H1 (cell line): ENCODE results near the gene FHIT. TPM values are rescaled to one million over a fixed set of nuclear protein-coding genes. Genes with fewer than 3 reads are reported as not detected.

Experiments
- CTCF ChIA-PET: fragments of 300-600 bp; sonication (Branson Sonifier 250); formaldehyde crosslinking; loops from one replicate; lab custom pipeline; 2021; ENCODE audit not compliant: partially characterized antibody; lab: Charles Lee
- POLR2A ChIA-PET: fragments of 300-600 bp; sonication (Branson Sonifier 250); formaldehyde crosslinking; loops from one replicate; lab custom pipeline; 2021; ENCODE audit warnings: inconsistent platforms; ENCODE audit not compliant: partially characterized antibody; lab: Charles Lee
- DNase-seq, 2 experiments: peaks; one replicate each; pipeline versions ENCODE4 v3.0.0 to v3.0.0-alpha.2; 2010 to 2022; ENCODE audit warnings: low spot score in 2 of 2, low read depth in 1 of 2, mixed read lengths in 1 of 2
- FAIRE-seq: peaks from 2 replicates; lab custom pipeline; 2011; peaks lifted over from hg19 to GRCh38; lab: Jason Lieb, UNC
- H2AFZ ChIP-seq: 2 replicates; pipeline ENCODE4 v1.8.1; 2012; ENCODE audit warnings: low read length, inconsistent platforms
- H2AK5ac ChIP-seq: 2 replicates; pipeline ENCODE4 v1.6.1; 2013; ENCODE audit warnings: low read depth, low read length
- H2BK120ac ChIP-seq: replicated peaks from 2 replicates; pipeline ENCODE3; 2013; ENCODE audit warnings: low read depth, low read length, inconsistent platforms
- H2BK12ac ChIP-seq: 2 replicates; pipeline ENCODE4 v1.6.1; 2013; ENCODE audit warnings: low read depth, low read length
- H2BK15ac ChIP-seq: 2 replicates; pipeline ENCODE4 v1.6.1; 2013; ENCODE audit warnings: low read length
- H2BK20ac ChIP-seq: 2 replicates; pipeline ENCODE4 v1.6.1; 2013; ENCODE audit warnings: low read length
- H2BK5ac ChIP-seq: 2 replicates; pipeline ENCODE4 v1.6.1; 2013; ENCODE audit warnings: low read depth, low read length
- H3K14ac ChIP-seq: 2 replicates; pipeline ENCODE4 v1.6.1; 2013; ENCODE audit warnings: inconsistent platforms; ENCODE audit not compliant: insufficient read length
- H3K18ac ChIP-seq: 2 replicates; pipeline ENCODE4 v1.6.1; 2013; ENCODE audit warnings: low read length; ENCODE audit errors: extremely low read depth
- H3K23ac ChIP-seq: 2 replicates; pipeline ENCODE4 v1.6.1; 2013; ENCODE audit warnings: inconsistent platforms; ENCODE audit not compliant: insufficient read length
- H3K23me2 ChIP-seq: 2 replicates; pipeline ENCODE4 v1.6.1; 2013; ENCODE audit warnings: low read depth, low read length
- H3K27ac ChIP-seq: 2 replicates; pipeline ENCODE4 v1.6.1; 2011; ENCODE audit warnings: low read depth, low read length, inconsistent platforms
- H3K27me3 ChIP-seq, 4 experiments: replicated peaks in 1 of 4; 1 replicate in 1 of 4; 2 replicates in 3 of 4; pipeline versions ENCODE4 v1.6.1 to v1.8.1; 2011 to 2013; ENCODE audit warnings: low read length in 3 of 4, mild to moderate bottlenecking in 3 of 4, inconsistent platforms in 2 of 4, mixed read lengths in 2 of 4, moderate library complexity in 1 of 4; ENCODE audit not compliant: control insufficient read depth in 3 of 4, insufficient read depth in 3 of 4; ENCODE audit errors: extremely low read depth in 1 of 4
- H3K36me3 ChIP-seq, 4 experiments: 2 replicates each; pipeline versions ENCODE4 v1.6.1 to v1.8.1; 2011 to 2013; ENCODE audit warnings: mild to moderate bottlenecking in 4 of 4, low read length in 3 of 4, moderate library complexity in 2 of 4, control low read depth in 1 of 4, inconsistent platforms in 1 of 4; ENCODE audit not compliant: insufficient read depth in 4 of 4, control insufficient read depth in 2 of 4
- H3K4ac ChIP-seq: replicated peaks from 2 replicates; pipeline ENCODE3; 2013; ENCODE audit warnings: low read length, low read depth, mixed read lengths, inconsistent platforms; ENCODE audit not compliant: insufficient read length
- H3K4me1 ChIP-seq, 4 experiments: replicated peaks in 1 of 4; 1 replicate in 1 of 4; 2 replicates in 3 of 4; pipeline versions ENCODE4 v1.6.1 to v1.8.1; 2011 to 2013; ENCODE audit warnings: low read length in 3 of 4, inconsistent platforms in 2 of 4, mixed read lengths in 1 of 4; ENCODE audit not compliant: insufficient read depth in 4 of 4, control insufficient read depth in 3 of 4
- H3K4me2 ChIP-seq, 2 experiments: 2 replicates each; pipeline versions ENCODE4 v1.6.1 to v1.8.1; 2011 to 2013; ENCODE audit warnings: low read depth in 2 of 2, low read length in 2 of 2, control low read depth in 1 of 2, inconsistent platforms in 1 of 2, mild to moderate bottlenecking in 1 of 2; ENCODE audit not compliant: insufficient read depth in 1 of 2
- H3K4me3 ChIP-seq, 4 experiments: fragments of 200-600, 300-600 bp in 1 of 4; sonication (generic), shearing (Covaris generic), sonication (Bioruptor Twin) in 1 of 4; 2 replicates each; pipeline versions ENCODE4 v1.5.1 to v1.8.1; 2011 to 2016; ENCODE audit warnings: low read length in 4 of 4, low read depth in 3 of 4, control low read depth in 2 of 4, inconsistent platforms in 2 of 4, mild to moderate bottlenecking in 2 of 4, mixed read lengths in 1 of 4, moderate library complexity in 1 of 4; ENCODE audit not compliant: insufficient read depth in 2 of 4; ENCODE audit errors: extremely low read depth in 1 of 4
- H3K56ac ChIP-seq: replicated peaks from 2 replicates; pipeline ENCODE3; 2013; ENCODE audit warnings: low read depth, mild to moderate bottlenecking, mixed read lengths, low read length, inconsistent platforms; ENCODE audit not compliant: insufficient read length
- H3K79me1 ChIP-seq: 2 replicates; pipeline ENCODE4 v1.6.1; 2013; ENCODE audit warnings: low read depth, low read length, control low read depth
- H3K79me2 ChIP-seq, 2 experiments: 2 replicates each; pipeline versions ENCODE4 v1.6.1 to v1.8.1; 2012 to 2013; ENCODE audit warnings: low read length in 2 of 2, mild to moderate bottlenecking in 2 of 2, inconsistent platforms in 1 of 2; ENCODE audit not compliant: insufficient read depth in 2 of 2, control insufficient read depth in 1 of 2
- H3K9ac ChIP-seq, 4 experiments: replicated peaks in 1 of 4; 1 replicate in 1 of 4; 2 replicates in 3 of 4; pipeline versions ENCODE4 v1.6.1 to v1.8.1; 2011 to 2013; ENCODE audit warnings: low read depth in 3 of 4, low read length in 3 of 4, control low read depth in 2 of 4, mild to moderate bottlenecking in 2 of 4, moderate library complexity in 2 of 4, inconsistent platforms in 1 of 4; ENCODE audit errors: extremely low read depth in 1 of 4
- H3K9me3 ChIP-seq, 2 experiments: 2 replicates each; pipeline versions ENCODE4 v1.6.1 to v1.8.1; 2012 to 2013; ENCODE audit warnings: mild to moderate bottlenecking in 2 of 2, moderate library complexity in 2 of 2, control low read depth in 1 of 2, inconsistent platforms in 1 of 2, low read depth in 1 of 2, low read length in 1 of 2, mixed read lengths in 1 of 2; ENCODE audit not compliant: insufficient read depth in 2 of 2
- H4K20me1 ChIP-seq, 2 experiments: replicated peaks in 1 of 2; 2 replicates each; pipeline versions ENCODE3 to v1.8.1; 2011 to 2013; ENCODE audit warnings: inconsistent platforms in 2 of 2, low read length in 2 of 2, mild to moderate bottlenecking in 1 of 2; ENCODE audit not compliant: insufficient read depth in 2 of 2, control insufficient read depth in 1 of 2
- H4K5ac ChIP-seq: 2 replicates; pipeline ENCODE4 v1.6.1; 2013; ENCODE audit warnings: low read length, low read depth, mixed read lengths, inconsistent platforms; ENCODE audit not compliant: insufficient read length
- H4K8ac ChIP-seq: 2 replicates; pipeline ENCODE4 v1.8.0; 2013; ENCODE audit warnings: mild to moderate bottlenecking, moderate library complexity, low read length, inconsistent platforms; ENCODE audit not compliant: insufficient read depth; ENCODE audit errors: extremely low read depth
- H4K91ac ChIP-seq: replicated peaks from 2 replicates; pipeline ENCODE3; 2013; ENCODE audit warnings: low read length, mixed read lengths, inconsistent platforms; ENCODE audit not compliant: insufficient read length
- ATF2 ChIP-seq: IDR thresholded peaks from 2 replicates; pipeline ENCODE4 v1.6.1; 2012; ENCODE audit warnings: low read length, inconsistent platforms
- ATF3 ChIP-seq: IDR thresholded peaks from 2 replicates; pipeline ENCODE4 v1.6.1; 2011; ENCODE audit warnings: low read depth, mild to moderate bottlenecking, low read length; ENCODE audit not compliant: insufficient read depth
- BACH1 ChIP-seq: IDR thresholded peaks from 2 replicates; pipeline ENCODE4 v1.6.1; 2012; ENCODE audit warnings: low read length, improper control_type of control experiment
- BCL11A ChIP-seq, 2 experiments: IDR thresholded peaks; one replicate each; pipeline ENCODE4 v1.6.1; 2011; ENCODE audit warnings: low read depth in 2 of 2, low read length in 2 of 2, mild to moderate bottlenecking in 2 of 2
- CTBP2 ChIP-seq: IDR thresholded peaks from 2 replicates; pipeline ENCODE4 v1.7.0; 2011; ENCODE audit warnings: borderline replicate concordance, mild to moderate bottlenecking, moderate library complexity, mixed read lengths, low read length; ENCODE audit not compliant: insufficient read depth, insufficient read length
- GTF2F1 ChIP-seq: IDR thresholded peaks from 2 replicates; pipeline ENCODE4 v1.6.1; 2012; ENCODE audit warnings: low read depth, low read length, improper control_type of control experiment, borderline replicate concordance
- SRF ChIP-seq: IDR thresholded peaks from 2 replicates; pipeline ENCODE4 v1.6.1; 2011; ENCODE audit warnings: mild to moderate bottlenecking, low read depth, low read length, moderate library complexity
- TEAD4 ChIP-seq: IDR thresholded peaks from 2 replicates; pipeline ENCODE4 v1.6.1; 2012; ENCODE audit warnings: low read depth, low read length, inconsistent platforms, mixed read lengths
- WGBS, 2 experiments: shearing (Covaris generic) in 1 of 2; methylation state at CpG; one replicate each; pipeline versions ENCODE4 v1.1.6 to v1.1.7; 2013 to 2015; ENCODE audit warnings: low lambda C conversion rate in 2 of 2, mixed read lengths in 2 of 2, inconsistent platforms in 1 of 2, low coverage in 1 of 2, missing lambda C conversion rate in 1 of 2; ENCODE audit not compliant: insufficient replicate concordance in 2 of 2, insufficient coverage in 1 of 2, insufficient read length in 1 of 2; ENCODE audit errors: extremely low coverage in 1 of 2, missing lambda C conversion rate in 1 of 2; 5-methylcytosine and 5-hydroxymethylcytosine counted together
- polyA plus RNA-seq, 7 experiments: library from polyadenylated mRNA; depleted of rRNA in 3 of 7; stranded (reverse) in 5 of 7; unstranded in 2 of 7; fragments of >200 nt in 5 of 7; fragments of 200-250 nt in 2 of 7; gene quantifications; 1 replicate in 5 of 7; 2 replicates in 1 of 7; 4 replicates in 1 of 7; pipeline versions ENCODE4 v1.2.1 to v1.2.3, GENCODE V29; 2011 to 2013; ENCODE audit warnings: missing spikeins in 2 of 7, mixed read lengths in 2 of 7
- total RNA-seq: library from RNA; stranded (reverse); fragmentation: NEBNext Ultra II Directional; extraction: Animal tissue kit (Norgen Biotek cat#: 25700); gene quantifications from 2 replicates; pipeline ENCODE4 v1.2.1, GENCODE V29; 2021
- TF ChIP-seq, protein P1 (sequence below): IDR thresholded peaks from 2 replicates; pipeline ENCODE4 v1.6.1; 2012; ENCODE audit warnings: inconsistent platforms

The FHIT gene
- total and polyA plus RNA-seq, 2 of the 8 experiments (the other 6 are each of a cell fraction or from before 2014, with no cell fraction given) = 1.2 to 3.2 TPM

- no peak overlapping the region for H2BK120ac ChIP-seq
- no peak overlapping the region for H3K14ac ChIP-seq
- H3K9me3 ChIP-seq = no peaks in the 10 kb centered on the region
- H3K23me2 ChIP-seq = no peaks in the 10 kb centered on the region
- no peaks in the 10 kb centered on the region for H4K20me1 ChIP-seq
- H3K9ac ChIP-seq = no peak overlapping the region
- H3K79me2 ChIP-seq = no peaks in the 10 kb centered on the region
- no peak overlapping the region for H3K23ac ChIP-seq
- no peak overlapping the region for H3K56ac ChIP-seq
- WGBS, 2 experiments = 90% methylated on average over 13 of the region's 13 CpGs; no CpG with 5 or more reads in 1 of the 2 experiments
- no peak overlapping the region for H4K8ac ChIP-seq
- no peak overlapping the region for H4K91ac ChIP-seq
- DNase-seq (no peak), FAIRE-seq (no peak)
- no peaks in the 10 kb centered on the region for H3K36me3 ChIP-seq
- H3K18ac ChIP-seq = no peak overlapping the region
- ChIA-PET CTCF (interaction anchor here (0.6 kb wide), 1 partner anchor 211 kb away, joined by 3 read pairs; no protein-coding TSS in a partner anchor), POLR2A (interaction anchor here (0.7 kb wide), 2 partner anchors 25 to 194 kb away, joined by 4 read pairs; no protein-coding TSS in a partner anchor)
- no peak overlapping the region for H2BK5ac ChIP-seq
- no peak overlapping the region for H4K5ac ChIP-seq
- H2BK20ac ChIP-seq = no peak overlapping the region
- H3K4me2 ChIP-seq = no peak overlapping the region
- no peak overlapping the region for H2AFZ ChIP-seq
- no peak overlapping the region for H2BK15ac ChIP-seq
- H2BK12ac ChIP-seq = no peak overlapping the region
- no peak overlapping the region for H3K4me3 ChIP-seq
- H2AK5ac ChIP-seq = no peak overlapping the region
- H3K79me1 ChIP-seq = no peaks in the 10 kb centered on the region
- H3K27ac ChIP-seq = no peak overlapping the region
- no peaks in the 10 kb centered on the region for H3K4me1 ChIP-seq
- no peak overlapping the region for H3K4ac ChIP-seq
- no peak for TF ChIP-seq SRF
- no peak for TF ChIP-seq ATF3
- no peak for TF ChIP-seq TEAD4
- TF ChIP-seq, protein P1, sequence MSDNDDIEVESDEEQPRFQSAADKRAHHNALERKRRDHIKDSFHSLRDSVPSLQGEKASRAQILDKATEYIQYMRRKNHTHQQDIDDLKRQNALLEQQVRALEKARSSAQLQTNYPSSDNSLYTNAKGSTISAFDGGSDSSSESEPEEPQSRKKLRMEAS = no peak
- no peak for TF ChIP-seq BACH1
- TF ChIP-seq GTF2F1 = no peak
- TF ChIP-seq ATF2 = no peak
- TF ChIP-seq CTBP2 = no peak
- TF ChIP-seq BCL11A (IDR thresholded peaks at IDR 0.05; ENCODE audit: low read depth in 2 of 2, low read length in 2 of 2) = no peak
- H3K27me3 ChIP-seq = no peaks in the 10 kb centered on the region
These were observed 1482.0 kb downstream of the FHIT start for GRCh38 chr3:59769127-59769750.
